HepG2 (cell line): ENCODE measurements around the gene EGLN1. TPM values are rescaled to one million over a fixed set of nuclear protein-coding genes. Genes with fewer than 3 reads are reported as not detected.

ENCODE experiments used
- AHR ChIP-seq: IDR thresholded peaks from 2 replicates; pipeline ENCODE4 v1.6.1; 2018; ENCODE audit warnings: missing genetic modification reagents, missing compliant biosample characterization
- HNF1A ChIP-seq, 2 experiments: sonication (generic) in 1 of 2; formaldehyde crosslinking in 1 of 2; IDR thresholded peaks; 2 replicates each; pipeline versions ENCODE4 v1.4.0 to v1.6.1; 2016 to 2020; ENCODE audit warnings: borderline replicate concordance in 1 of 2, low read depth in 1 of 2, mild to moderate bottlenecking in 1 of 2, missing genetic modification reagents in 1 of 2
- HOMEZ ChIP-seq: IDR thresholded peaks from 2 replicates; pipeline ENCODE4 v1.6.1; 2016; ENCODE audit warnings: low read depth
- MNT ChIP-seq: fragments of 450-650 bp; IDR thresholded peaks from 2 replicates; pipeline ENCODE4 v1.6.1; 2016
- MYC ChIP-seq: sonication (generic); formaldehyde crosslinking; IDR thresholded peaks from 2 replicates; pipeline ENCODE4 v1.9.0; 2021; ENCODE audit warnings: missing genetic modification reagents, borderline replicate concordance
- MZF1 ChIP-seq: sonication (generic); formaldehyde crosslinking; IDR thresholded peaks from 2 replicates; pipeline ENCODE4 v1.8.1; 2023; ENCODE audit warnings: mild to moderate bottlenecking, missing genetic modification reagents, borderline replicate concordance
- NFAT5 ChIP-seq: sonication (generic); formaldehyde crosslinking; IDR thresholded peaks from 2 replicates; pipeline ENCODE4 v1.4.0; 2020; ENCODE audit warnings: missing genetic modification reagents
- NFE2 ChIP-seq: sonication (generic); formaldehyde crosslinking; IDR thresholded peaks from 2 replicates; pipeline ENCODE4 v1.4.0; 2020; ENCODE audit warnings: missing genetic modification reagents
- RNF2 ChIP-seq: fragments of 450-650 bp; conservative IDR thresholded peaks from 2 replicates; pipeline ENCODE4 v1.6.1; 2016; ENCODE audit warnings: low read depth
- SKIL ChIP-seq: sonication (generic); formaldehyde crosslinking; IDR thresholded peaks from 2 replicates; pipeline ENCODE4 v1.8.0; 2022; ENCODE audit warnings: missing genetic modification reagents, mild to moderate bottlenecking, moderate library complexity, borderline replicate concordance
- SOX13 ChIP-seq, 3 experiments: fragments of 450-650 bp in 1 of 3; sonication (generic) in 1 of 3; formaldehyde crosslinking in 1 of 3; IDR thresholded peaks in 2 of 3; conservative IDR thresholded peaks in 1 of 3; 2 replicates each; pipeline versions ENCODE4 v1.5.0 to v1.6.1; 2016 to 2020; ENCODE audit warnings: antibody characterized with exemption in 1 of 3, mild to moderate bottlenecking in 1 of 3, missing compliant biosample characterization in 1 of 3, missing genetic modification reagents in 1 of 3, moderate library complexity in 1 of 3
- THYN1 ChIP-seq: sonication (generic); formaldehyde crosslinking; IDR thresholded peaks from 2 replicates; pipeline ENCODE4 v1.8.1; 2023; ENCODE audit warnings: low read depth, mild to moderate bottlenecking, moderate library complexity, missing genetic modification reagents, borderline replicate concordance
- polyA plus RNA-seq, 8 experiments: library from polyadenylated mRNA; depleted of rRNA in 3 of 8; stranded (reverse) in 7 of 8; unstranded in 1 of 8; fragments of >200 nt; fragmentation: Illumina TruSeq in 4 of 8; extraction: Trizol in 4 of 8; gene quantifications; 2 replicates each; pipeline versions ENCODE4 v1.2.1 to v1.2.3, GENCODE V29; 2011 to 2016; ENCODE audit warnings: low read depth in 4 of 8, missing spikeins in 1 of 8, mixed read lengths in 1 of 8; ENCODE audit not compliant: insufficient read depth in 1 of 8
- total RNA-seq, 5 experiments: library from RNA; depleted of rRNA; stranded (reverse); fragments of >200 nt; fragmentation: Illumina TruSeq; extraction: Trizol; gene quantifications; 2 replicates each; pipeline ENCODE4 v1.2.3, GENCODE V29; 2016; ENCODE audit warnings: low read depth in 1 of 5

EGLN1 gene
- total and polyA plus RNA-seq, 2 of the 13 experiments (the other 11 are each of a cell fraction or from before 2014, with no cell fraction given), result 34.4 to 44.1 TPM

GRCh38 chr1:231420959-231421545 lies 1.0 kb downstream of the EGLN1 start (continued):
- TF ChIP-seq SKIL (CRISPR knock-in tag) (peak; percentile 23; the same call in 1 of the 2 replicates), MZF1 (CRISPR knock-in tag) (no peak), MNT (no peak), RNF2 (no peak), HNF1A (IDR thresholded peaks at IDR 0.05; ENCODE audit: low read depth) (no peak), HNF1A (CRISPR knock-in tag; IDR thresholded peaks at IDR 0.05; ENCODE audit: borderline replicate concordance) (no peak), MYC (peak; percentile 39; the same call in 1 of the 2 replicates), SOX13 (IDR thresholded peaks at IDR 0.05) (no peak), SOX13 (CRISPR knock-in tag; conservative IDR thresholded peaks at IDR 0.05 in 1 of 2, IDR thresholded peaks at IDR 0.05 in 1 of 2) (0 out of 4 replicates have a peak, but pooled peaks of 1 of the 2 experiments have one; percentile 7), NFAT5 (CRISPR knock-in tag) (0 out of 2 replicates have a peak, but pooled peaks have one; percentile 25), THYN1 (no peak), HOMEZ (CRISPR knock-in tag) (no peak), AHR (CRISPR knock-in tag) (peak; percentile 38; the same call in 1 of the 2 replicates), NFE2 (CRISPR knock-in tag) (no peak)
